K562 (cell line): ENCODE measurements around the gene PCYT1A. TPM values are rescaled to one million over a fixed set of nuclear protein-coding genes. Genes with fewer than 3 reads are reported as not detected.
"Not testable (repeated sequence)": the region's sequence is repeated elsewhere in the genome, so short reads cannot be mapped to it uniquely, and the experiment has no call there.

Experiments used
- ATAC-seq: fragments of 200-7000 bp; cut with Tn5 transposase; 3 replicates; pipeline ENCODE4 v1.9.1; 2020; ENCODE audit warnings: moderate library complexity
- BruUV-seq: library from RNA; stranded (reverse); fragments of 400-500 nt; replicated peaks from 2 replicates; lab custom pipeline; 2021; lab: Mats Ljungman, UMichigan
- CTCF ChIA-PET: fragments of 300-600 bp; formaldehyde crosslinking; extraction: SDS; loops from one replicate; lab custom pipeline; 2021; ENCODE audit warnings: low intra/inter-chr PET ratio; lab: Yijun Ruan, JAX
- POLR2A ChIA-PET: fragments of 300-600, 350-650 bp; sonication (Branson Sonifier 250); formaldehyde crosslinking; extraction: SDS; loops from one replicate; lab custom pipeline; 2021; ENCODE audit warnings: antibody characterized with exemption, inconsistent platforms; lab: Yijun Ruan, JAX
- DNase-seq, 4 experiments: peaks; one replicate each; pipeline versions ENCODE4 v3.0.0 to v3.0.0-alpha.2; 2011 to 2018; ENCODE audit warnings: low spot score in 3 of 4, mixed read lengths in 3 of 4; ENCODE audit errors: extremely low read depth in 1 of 4
- FAIRE-seq: peaks from 2 replicates; lab custom pipeline; 2011; peaks lifted over from hg19 to GRCh38; lab: Jason Lieb, UNC
- H2AFZ ChIP-seq: 2 replicates; pipeline ENCODE4 v1.6.0; 2011; ENCODE audit warnings: low read depth, low read length, control low read depth, inconsistent platforms
- H3K27ac ChIP-seq: fragments of 200-600 bp; 3 replicates; pipeline ENCODE4 v1.8.0; 2011; ENCODE audit warnings: low read depth, mild to moderate bottlenecking, control low read depth, inconsistent platforms, low read length, moderate library complexity, mixed read lengths; ENCODE audit errors: extremely low read depth
- H3K27me3 ChIP-seq, 2 experiments: fragments of 300-600 bp in 1 of 2; 2 replicates in 1 of 2; 3 replicates in 1 of 2; pipeline versions ENCODE4 v1.6.0 to v1.8.0; 2011; ENCODE audit warnings: inconsistent platforms in 2 of 2, low read length in 2 of 2, mild to moderate bottlenecking in 1 of 2, mixed read lengths in 1 of 2, moderate library complexity in 1 of 2; ENCODE audit not compliant: control insufficient read depth in 2 of 2, insufficient read depth in 2 of 2
- H3K36me3 ChIP-seq: fragments of 300-600 bp; 3 replicates; pipeline ENCODE4 v1.8.0; 2011; ENCODE audit warnings: mild to moderate bottlenecking, low read length, inconsistent platforms; ENCODE audit not compliant: control insufficient read depth, insufficient read depth
- H3K4me1 ChIP-seq, 2 experiments: fragments of 200-600 bp in 1 of 2; replicated peaks in 1 of 2; 2 replicates in 1 of 2; 3 replicates in 1 of 2; pipeline versions ENCODE4 v1.5.1 to v1.8.0; 2011; ENCODE audit warnings: inconsistent platforms in 2 of 2, low read length in 2 of 2, mild to moderate bottlenecking in 1 of 2, mixed read lengths in 1 of 2, moderate library complexity in 1 of 2; ENCODE audit not compliant: control insufficient read depth in 2 of 2, insufficient read depth in 2 of 2
- H3K4me2 ChIP-seq: 2 replicates; pipeline ENCODE4 v1.6.1; 2011; ENCODE audit warnings: low read length, control low read depth, inconsistent platforms, mixed read lengths; ENCODE audit not compliant: insufficient read depth
- H3K4me3 ChIP-seq: fragments of 200-600 bp; sonication (generic), shearing (Covaris generic); 2 replicates; pipeline ENCODE4 v1.5.1; 2016; ENCODE audit warnings: control low read depth, inconsistent platforms
- H3K79me2 ChIP-seq: fragments of 200-600 bp; 3 replicates; pipeline ENCODE4 v1.8.0; 2011; ENCODE audit warnings: low read length, inconsistent platforms; ENCODE audit not compliant: control insufficient read depth, insufficient read depth
- H3K9ac ChIP-seq, 2 experiments: 2 replicates each; pipeline versions ENCODE4 v1.6.0 to v1.6.1; 2011; ENCODE audit warnings: low read depth in 2 of 2, low read length in 2 of 2, control low read depth in 1 of 2, inconsistent platforms in 1 of 2, mild to moderate bottlenecking in 1 of 2, mixed read lengths in 1 of 2; ENCODE audit not compliant: insufficient read depth in 1 of 2
- H3K9me1 ChIP-seq: one replicate; pipeline ENCODE4 v1.6.0; 2011; ENCODE audit warnings: inconsistent platforms, mild to moderate bottlenecking, low read length, moderate library complexity; ENCODE audit not compliant: control insufficient read depth, insufficient read depth
- H3K9me3 ChIP-seq: replicated peaks from 2 replicates; pipeline ENCODE4 v1.5.1; 2011; ENCODE audit warnings: low read depth, low read length, inconsistent platforms; ENCODE audit not compliant: control insufficient read depth, insufficient read depth
- H4K20me1 ChIP-seq: replicated peaks from 2 replicates; pipeline ENCODE4 v1.6.1; 2011; ENCODE audit warnings: low read length, inconsistent platforms, mixed read lengths; ENCODE audit not compliant: control insufficient read depth, insufficient read depth
- GTF3C2 ChIP-seq: IDR thresholded peaks from 3 replicates; pipeline ENCODE4 v1.6.1; 2011; ENCODE audit warnings: borderline replicate concordance, mild to moderate bottlenecking, moderate library complexity; ENCODE audit not compliant: insufficient read length; ENCODE audit errors: extremely low read depth
- POLR2G ChIP-seq: fragments of 200-400 bp; formaldehyde crosslinking; IDR thresholded peaks from 2 replicates; pipeline ENCODE4 v1.6.1; 2017; ENCODE audit warnings: low read depth, mild to moderate bottlenecking, antibody characterized with exemption, low read length, moderate library complexity
- SIN3A ChIP-seq, 2 experiments: fragments of 150-350 bp in 1 of 2; IDR thresholded peaks; 2 replicates each; pipeline ENCODE4 v1.6.1; 2011 to 2016; ENCODE audit warnings: borderline replicate concordance in 2 of 2, low read depth in 2 of 2, low read length in 2 of 2, mild to moderate bottlenecking in 2 of 2, moderate library complexity in 2 of 2; ENCODE audit not compliant: control insufficient read depth in 1 of 2
- SLC30A9 ChIP-seq: fragments of 250-450 bp; sonication (Bioruptor Pico); IDR thresholded peaks from 2 replicates; pipeline ENCODE4 v1.8.0; 2022; ENCODE audit warnings: mild to moderate bottlenecking, moderate library complexity
- WHSC1 ChIP-seq: IDR thresholded peaks from one replicate; pipeline ENCODE4 v1.6.1; 2012; ENCODE audit warnings: low read length, control low read depth, inconsistent platforms
- WGBS: fragments of 100-300 bp; shearing (Covaris generic); methylation state at CpG from one replicate; pipeline ENCODE4 v1.1.6; 2016; ENCODE audit warnings: low coverage, mixed read lengths; ENCODE audit not compliant: insufficient coverage; ENCODE audit errors: missing lambda C conversion rate; 5-methylcytosine and 5-hydroxymethylcytosine counted together
- in situ Hi-C: fragments of 300-500 bp; cut with MboI; formaldehyde crosslinking; loops from 4 replicates; pipeline ENCODE4 v1.15.0; 2018; ENCODE audit warnings: inconsistent platforms, mixed read lengths
- intact Hi-C: fragments of 100-400 bp; cut with micrococcal nuclease; formaldehyde crosslinking; loops from 2 replicates; pipeline ENCODE4 v1.14.2; 2022
- polyA plus RNA-seq, 8 experiments: library from polyadenylated mRNA; depleted of rRNA in 4 of 8; stranded (reverse) in 5 of 8; unstranded in 3 of 8; fragments of >200 nt; fragmentation: Nextera tagmentation in 2 of 8; fragmentation: Illumina TruSeq in 1 of 8; extraction: Ambion mirVana in 2 of 8; extraction: Trizol in 1 of 8; gene quantifications; 2 replicates each; pipeline versions ENCODE4 v1.2.1 to v1.2.3, GENCODE V29; 2011 to 2014; ENCODE audit warnings: inconsistent platforms in 1 of 8, missing spikeins in 1 of 8
- total RNA-seq, 7 experiments: library from RNA; depleted of rRNA in 6 of 7; stranded (reverse); fragments of >200 nt in 6 of 7; fragmentation: Illumina TruSeq in 2 of 7; extraction: Trizol in 2 of 7; gene quantifications; 2 replicates each; pipeline versions ENCODE4 v1.2.1 to v1.2.3, GENCODE V29; 2011 to 2021; ENCODE audit warnings: low replicate concordance in 1 of 7

Gene PCYT1A
- total and polyA plus RNA-seq, 9 of the 15 experiments (the other 6 are each of a cell fraction or from before 2014, with no cell fraction given): 13.4 to 62.8 (median 49.4) TPM

GRCh38 chr3:196244166-196244565 is 43.4 kb downstream of the PCYT1A start:
- FAIRE-seq, H3K27ac ChIP-seq, ATAC-seq, H3K79me2 ChIP-seq, H2AFZ ChIP-seq, in situ Hi-C loops, intact Hi-C loops, DNase-seq, H3K9me1 ChIP-seq, H3K27me3 ChIP-seq, H4K20me1 ChIP-seq, H3K4me3 ChIP-seq, POLR2A ChIA-PET, H3K4me1 ChIP-seq, H3K4me2 ChIP-seq, CTCF ChIA-PET, H3K9ac ChIP-seq, BruUV-seq, H3K9me3 ChIP-seq: not testable (repeated sequence)
- H3K36me3 ChIP-seq: peaks cover 65% of the 10 kb centered on the region
- TF ChIP-seq POLR2G: 0 out of 2 replicates have a peak, but pooled peaks have one; percentile 20
- 92% methylated on average over 18 of the region's 34 CpGs for WGBS

- ChIA-PET CTCF (no interaction called here), POLR2A (interaction anchor here (0.7 kb wide), 1 partner anchor 13 kb away, joined by 3 read pairs; no protein-coding TSS in a partner anchor)
- Histone ChIP-seq H3K4me3 (no peak overlapping the region), H4K20me1 (no peaks in the 10 kb centered on the region), H3K9ac (no peak overlapping the region), H3K79me2 (no peaks in the 10 kb centered on the region), H3K36me3 (peaks cover 72% of the 10 kb centered on the region), H3K4me2 (no peak overlapping the region), H3K9me3 (no peaks in the 10 kb centered on the region), H3K27ac (no peak overlapping the region), H3K27me3 (no peaks in the 10 kb centered on the region), H2AFZ (no peak overlapping the region), H3K4me1 (peaks cover 0 to 9% of the 10 kb centered on the region in 2 experiments; a peak in 2 of 5 replicates), H3K9me1 (no peaks in the 10 kb centered on the region)
- 93% methylated on average over 8 of the region's 8 CpGs for WGBS
- intact Hi-C loops (no loop called here), in situ Hi-C loops (no loop called here)
- ATAC-seq (no peak), DNase-seq (no peak), FAIRE-seq (peak; percentile 48)
- no TSS peak for BruUV-seq
- TF ChIP-seq WHSC1 (no peak), GTF3C2 (no peak), SLC30A9 (CRISPR knock-in tag) (no peak), SIN3A (IDR thresholded peaks at IDR 0.05; ENCODE audit: borderline replicate concordance in 2 of 2, control insufficient read depth in 1 of 2, low read depth in 2 of 2, low read length in 2 of 2) (no peak)
Observed at GRCh38 chr3:196241704-196242103, 45.8 kb downstream of the PCYT1A start.
